HCT116 (cell line): ENCODE measurements around the gene POLDIP2.

Source experiments
- CEBPB ChIP-seq: IDR thresholded peaks from 2 replicates; pipeline ENCODE4 v1.6.1; 2012; ENCODE audit warnings: low read depth
- EGR1 ChIP-seq: IDR thresholded peaks from 2 replicates; pipeline ENCODE4 v1.6.1; 2012; ENCODE audit warnings: low read depth
- JUND ChIP-seq: IDR thresholded peaks from 2 replicates; pipeline ENCODE4 v1.6.1; 2012
- MAX ChIP-seq: IDR thresholded peaks from 2 replicates; pipeline ENCODE4 v1.6.1; 2012
- POLR2A ChIP-seq: IDR thresholded peaks from 2 replicates; pipeline ENCODE4 v1.7.0; 2011; ENCODE audit warnings: borderline replicate concordance; ENCODE audit not compliant: insufficient read depth, insufficient read length; ENCODE audit errors: extremely low read depth
- POLR2AphosphoS5 ChIP-seq: IDR thresholded peaks from 2 replicates; pipeline ENCODE4 v1.6.1; 2011; ENCODE audit warnings: mild to moderate bottlenecking, low read depth, low read length, moderate library complexity
- RAD21 ChIP-seq: IDR thresholded peaks from 2 replicates; pipeline ENCODE4 v1.6.1; 2012; ENCODE audit warnings: low read depth, mild to moderate bottlenecking
- TF ChIP-seq, protein P1 (sequence below), 3 experiments: fragments of 200-600 bp in 1 of 3; sonication (generic) in 1 of 3; IDR thresholded peaks in 2 of 3; conservative IDR thresholded peaks in 1 of 3; 2 replicates each; pipeline ENCODE4 v1.5.1; 2012 to 2017; ENCODE audit warnings: low read depth in 2 of 3, low read length in 2 of 3, antibody characterized with exemption in 1 of 3, borderline replicate concordance in 1 of 3, control low read depth in 1 of 3, mild to moderate bottlenecking in 1 of 3, mixed read lengths in 1 of 3, mixed run types in 1 of 3, moderate library complexity in 1 of 3; ENCODE audit not compliant: insufficient read depth in 1 of 3
- TF ChIP-seq, protein P2 (sequence below): IDR thresholded peaks from 2 replicates; pipeline ENCODE4 v1.6.1; 2011; ENCODE audit warnings: mild to moderate bottlenecking, low read length, moderate library complexity; ENCODE audit not compliant: insufficient replicate concordance; ENCODE audit errors: extremely low read depth

GRCh38 chr17:28331891-28332420 lies 25.4 kb downstream of the POLDIP2 start:
- TF ChIP-seq MAX (no peak), JUND (no peak), RAD21 (no peak), POLR2AphosphoS5 (no peak), EGR1 (no peak), POLR2A (no peak), CEBPB (no peak)
- TF ChIP-seq, protein P1, sequence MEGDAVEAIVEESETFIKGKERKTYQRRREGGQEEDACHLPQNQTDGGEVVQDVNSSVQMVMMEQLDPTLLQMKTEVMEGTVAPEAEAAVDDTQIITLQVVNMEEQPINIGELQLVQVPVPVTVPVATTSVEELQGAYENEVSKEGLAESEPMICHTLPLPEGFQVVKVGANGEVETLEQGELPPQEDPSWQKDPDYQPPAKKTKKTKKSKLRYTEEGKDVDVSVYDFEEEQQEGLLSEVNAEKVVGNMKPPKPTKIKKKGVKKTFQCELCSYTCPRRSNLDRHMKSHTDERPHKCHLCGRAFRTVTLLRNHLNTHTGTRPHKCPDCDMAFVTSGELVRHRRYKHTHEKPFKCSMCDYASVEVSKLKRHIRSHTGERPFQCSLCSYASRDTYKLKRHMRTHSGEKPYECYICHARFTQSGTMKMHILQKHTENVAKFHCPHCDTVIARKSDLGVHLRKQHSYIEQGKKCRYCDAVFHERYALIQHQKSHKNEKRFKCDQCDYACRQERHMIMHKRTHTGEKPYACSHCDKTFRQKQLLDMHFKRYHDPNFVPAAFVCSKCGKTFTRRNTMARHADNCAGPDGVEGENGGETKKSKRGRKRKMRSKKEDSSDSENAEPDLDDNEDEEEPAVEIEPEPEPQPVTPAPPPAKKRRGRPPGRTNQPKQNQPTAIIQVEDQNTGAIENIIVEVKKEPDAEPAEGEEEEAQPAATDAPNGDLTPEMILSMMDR (IDR thresholded peaks at IDR 0.05 in 2 of 3, conservative IDR thresholded peaks at IDR 0.05 in 1 of 3; ENCODE audit: borderline replicate concordance in 1 of 3, insufficient read depth in 1 of 3, low read depth in 2 of 3, low read length in 2 of 3): no peak
- TF ChIP-seq, protein P2, sequence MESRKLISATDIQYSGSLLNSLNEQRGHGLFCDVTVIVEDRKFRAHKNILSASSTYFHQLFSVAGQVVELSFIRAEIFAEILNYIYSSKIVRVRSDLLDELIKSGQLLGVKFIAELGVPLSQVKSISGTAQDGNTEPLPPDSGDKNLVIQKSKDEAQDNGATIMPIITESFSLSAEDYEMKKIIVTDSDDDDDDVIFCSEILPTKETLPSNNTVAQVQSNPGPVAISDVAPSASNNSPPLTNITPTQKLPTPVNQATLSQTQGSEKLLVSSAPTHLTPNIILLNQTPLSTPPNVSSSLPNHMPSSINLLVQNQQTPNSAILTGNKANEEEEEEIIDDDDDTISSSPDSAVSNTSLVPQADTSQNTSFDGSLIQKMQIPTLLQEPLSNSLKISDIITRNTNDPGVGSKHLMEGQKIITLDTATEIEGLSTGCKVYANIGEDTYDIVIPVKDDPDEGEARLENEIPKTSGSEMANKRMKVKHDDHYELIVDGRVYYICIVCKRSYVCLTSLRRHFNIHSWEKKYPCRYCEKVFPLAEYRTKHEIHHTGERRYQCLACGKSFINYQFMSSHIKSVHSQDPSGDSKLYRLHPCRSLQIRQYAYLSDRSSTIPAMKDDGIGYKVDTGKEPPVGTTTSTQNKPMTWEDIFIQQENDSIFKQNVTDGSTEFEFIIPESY: no peak
